HL-60 (cell line): Measurements from ENCODE around the gene SLIT1.

Source experiments
- DNase-seq, 2 experiments: peaks; one replicate each; pipeline ENCODE4 v3.0.0-alpha.2; 2010 to 2020; ENCODE audit warnings: low read depth in 1 of 2, low spot score in 1 of 2
- H3K27ac ChIP-seq: fragments of 250-450 bp; sonication (Bioruptor Pico); replicated peaks from 2 replicates; pipeline ENCODE4 v1.5.1; 2020; ENCODE audit warnings: mild to moderate bottlenecking, moderate library complexity
- H3K27me3 ChIP-seq: fragments of 250-450 bp; sonication (Bioruptor Pico); 2 replicates; pipeline ENCODE4 v1.5.1; 2021; ENCODE audit warnings: mild to moderate bottlenecking, moderate library complexity; ENCODE audit not compliant: insufficient read depth, poor library complexity, severe bottlenecking
- H3K4me3 ChIP-seq: replicated peaks from 2 replicates; pipeline ENCODE4 v1.5.1; 2011; ENCODE audit warnings: mild to moderate bottlenecking, control low read depth, low read length; ENCODE audit not compliant: insufficient read depth
- CTCF ChIP-seq: IDR thresholded peaks from one replicate; pipeline ENCODE4 v1.5.1; 2011; ENCODE audit warnings: low read length, control low read depth, inconsistent platforms; ENCODE audit not compliant: insufficient read depth
- GABPA ChIP-seq: IDR thresholded peaks from 2 replicates; pipeline ENCODE4 v1.6.1; 2012; ENCODE audit warnings: low read depth
- POLR2AphosphoS5 ChIP-seq: IDR thresholded peaks from 2 replicates; pipeline ENCODE4 v1.6.1; 2012; ENCODE audit warnings: low read depth
- REST ChIP-seq: IDR thresholded peaks from 2 replicates; pipeline ENCODE4 v1.6.1; 2012; ENCODE audit warnings: low read depth; ENCODE audit not compliant: insufficient replicate concordance
- SPI1 ChIP-seq: IDR thresholded peaks from 2 replicates; pipeline ENCODE4 v1.6.1; 2012; ENCODE audit warnings: low read depth, mild to moderate bottlenecking, borderline replicate concordance

SLIT1 gene

GRCh38 chr10:96984541-96985131 lies 201.1 kb downstream of the SLIT1 start:
- TF ChIP-seq REST = no peak
- TF ChIP-seq CTCF = no peak
- no peak for TF ChIP-seq GABPA
- peak; percentile 29; the same call in 1 of the 2 replicates for TF ChIP-seq POLR2AphosphoS5
- TF ChIP-seq SPI1 = no peak
- DNase-seq = peak in 1 of 2 experiments; percentile 53
- Histone ChIP-seq H3K4me3 (no peak overlapping the region), H3K27ac (no peak overlapping the region), H3K27me3 (no peaks in the 10 kb centered on the region)

- TF ChIP-seq POLR2AphosphoS5 = no peak
- no peak for TF ChIP-seq SPI1
- TF ChIP-seq REST = no peak
- TF ChIP-seq CTCF = no peak
- no peak for TF ChIP-seq GABPA
- no peak overlapping the region for H3K4me3 ChIP-seq
Measured at GRCh38 chr10:96982149-96982930, 203.4 kb downstream of the SLIT1 start.

GRCh38 chr10:96978621-96979154 lies 207.1 kb downstream of the SLIT1 start:
- no peak for TF ChIP-seq GABPA
- no peak for TF ChIP-seq SPI1
- no peak for TF ChIP-seq REST
- no peak for TF ChIP-seq POLR2AphosphoS5
- no peak for TF ChIP-seq CTCF
- Histone ChIP-seq H3K4me3 (no peak overlapping the region), H3K27me3 (no peaks in the 10 kb centered on the region), H3K27ac (no peak overlapping the region)
- no peak for DNase-seq

More at GRCh38 chr10:96982149-96982930, 203.4 kb downstream of the SLIT1 start:
- Histone ChIP-seq H3K27ac (no peak overlapping the region), H3K27me3 (no peaks in the 10 kb centered on the region)
- DNase-seq = no peak
